ENCODE results near the gene ECPAS. TPM values are rescaled to one million over a fixed set of nuclear protein-coding genes. Genes with fewer than 3 reads are reported as not detected.

ECPAS gene
- total RNA-seq, 1 donor from 2014 or later = 101 TPM

Other genes with a start within 250 kb of the ECPAS start
- gene OR2K2, start 154.2 kb downstream of the ECPAS start, total RNA-seq = not detected
- gene ZNF483, start 40.8 kb upstream of the ECPAS start, total RNA-seq = 20.1 TPM
- gene PTGR1, start 115.3 kb upstream of the ECPAS start, total RNA-seq = 43.5 TPM
- 6.7 TPM for gene DNAJC25, start 147.0 kb upstream of the ECPAS start, total RNA-seq
- 24.6 TPM for gene GNG10, start 177.2 kb upstream of the ECPAS start, total RNA-seq

All from sciatic nerve (tissue), 1 donor.